Stimulated activated CD4-positive, alpha-beta T cell treated with anti-CD3 and anti-CD28 coated beads, TNF-alpha, amount 100 ng/mL, for 1 hour (primary cell): Measurements from ENCODE around the gene CBY2.

ENCODE experiments used
- DNase-seq, 3 donors: peaks; one replicate each; pipeline ENCODE4 v3.0.0-alpha.2; 2020; ENCODE audit warnings: low read depth in 3 of 3, low spot score in 1 of 3

The CBY2 gene

GRCh38 chr13:45700971-45701900 is 884 bp upstream of the CBY2 start:
- DNase-seq, result no peak

- no peak for DNase-seq
Observed at GRCh38 chr13:45702869-45703391, 810 bp downstream of the CBY2 start.

GRCh38 chr13:45704211-45704739 is 2.2 kb downstream of the CBY2 start:
- DNase-seq, result no peak

- no peak for DNase-seq
Observed at GRCh38 chr13:45704854-45705695, 3.0 kb downstream of the CBY2 start.

- DNase-seq, result no peak
Observed at GRCh38 chr13:45705918-45706317, 3.8 kb downstream of the CBY2 start.

- DNase-seq, result no peak
Observed at GRCh38 chr13:45707516-45708100, 5.5 kb downstream of the CBY2 start.

GRCh38 chr13:45711951-45712350 is 9.8 kb downstream of the CBY2 start:
- DNase-seq, result no peak

- DNase-seq, result no peak
Observed at GRCh38 chr13:45713106-45713690, 11.1 kb downstream of the CBY2 start.

- DNase-seq, result no peak
Observed at GRCh38 chr13:45713721-45714120, 11.6 kb downstream of the CBY2 start.

- no peak for DNase-seq
Observed at GRCh38 chr13:45714170-45714569, 12.1 kb downstream of the CBY2 start.

- DNase-seq, result no peak
Observed at GRCh38 chr13:45715351-45715750, 13.2 kb downstream of the CBY2 start.

GRCh38 chr13:45717349-45717748 is 15.2 kb downstream of the CBY2 start:
- no peak for DNase-seq

GRCh38 chr13:45718063-45718462 is 15.9 kb downstream of the CBY2 start:
- no peak for DNase-seq

GRCh38 chr13:45718992-45719391 is 16.9 kb downstream of the CBY2 start:
- no peak for DNase-seq

- no peak for DNase-seq
Observed at GRCh38 chr13:45721203-45721731, 19.1 kb downstream of the CBY2 start.

- DNase-seq, result no peak
Observed at GRCh38 chr13:45723798-45724197, 21.7 kb downstream of the CBY2 start.

GRCh38 chr13:45728759-45729158 is 26.6 kb downstream of the CBY2 start:
- no peak for DNase-seq

GRCh38 chr13:45731455-45731854 is 29.3 kb downstream of the CBY2 start:
- DNase-seq, result no peak

- DNase-seq, result no peak
Observed at GRCh38 chr13:45732916-45733315, 30.8 kb downstream of the CBY2 start.

GRCh38 chr13:45733361-45733760 is 31.2 kb downstream of the CBY2 start:
- no peak for DNase-seq
